OCI-M2 (cell line): ENCODE data around the gene SEMA3B.
"Not testable (repeated sequence)": the region's sequence is repeated elsewhere in the genome, so short reads cannot be mapped to it uniquely, and the experiment has no call there.

Source experiments
- DNase-seq: peaks from one replicate; lab custom pipeline; 2025; ENCODE audit not compliant: unreplicated experiment; lab: John Stamatoyannopoulos, UW

SEMA3B gene

DNA sequence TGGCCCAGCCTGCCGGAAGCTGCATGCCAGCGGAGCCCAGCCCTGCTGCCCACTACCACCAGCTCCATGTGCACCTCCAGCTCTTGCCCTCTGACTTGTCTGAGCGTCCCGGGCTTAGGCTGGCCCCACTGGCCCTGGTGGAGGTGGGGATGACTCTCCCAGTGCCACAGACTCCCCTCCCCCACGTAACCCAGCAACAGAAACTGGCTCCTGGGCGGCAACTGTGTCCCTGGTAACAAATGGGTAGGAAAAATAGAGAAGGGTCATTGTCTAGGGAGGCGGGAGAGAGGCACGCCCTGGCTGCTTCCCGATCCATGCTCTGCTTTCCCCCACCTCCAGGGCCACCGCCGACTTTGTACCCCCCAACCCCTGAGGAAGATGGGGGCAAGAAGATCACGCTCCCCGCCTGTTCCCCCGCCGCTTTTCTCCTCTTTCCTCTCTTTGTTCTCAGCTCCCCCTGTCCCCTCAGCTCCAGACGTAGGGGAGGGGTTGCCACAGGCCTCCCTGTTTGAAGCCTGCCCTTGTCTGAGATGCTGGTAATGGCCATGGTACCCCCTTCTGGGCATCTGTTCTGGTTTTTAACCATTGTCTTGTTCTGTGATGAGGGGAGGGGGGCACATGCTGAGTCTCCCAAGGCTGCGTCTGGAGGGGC, 10.8 kb upstream of the SEMA3B start:
- no peak for DNase-seq

DNA sequence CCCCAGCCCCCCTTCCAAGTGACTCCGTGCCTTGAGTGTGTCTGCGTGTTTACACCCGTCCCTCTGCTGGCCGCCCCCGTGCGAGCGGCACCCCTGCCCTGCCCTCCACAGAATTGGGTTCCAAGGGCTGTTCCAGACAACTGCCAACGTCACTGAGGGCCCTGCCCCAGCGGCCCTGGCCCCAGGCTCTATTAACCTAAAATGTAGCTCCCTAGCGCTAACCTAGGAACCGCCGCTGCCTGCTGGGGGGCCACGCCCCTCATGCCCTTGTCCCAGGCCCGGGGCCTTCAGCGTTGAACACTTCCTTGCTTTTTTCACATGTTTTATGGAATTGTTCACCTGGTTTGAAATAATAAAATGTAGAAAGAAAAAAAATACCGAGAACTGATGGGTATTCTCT, 10.0 kb upstream of the SEMA3B start:
- DNase-seq, result no peak

DNA sequence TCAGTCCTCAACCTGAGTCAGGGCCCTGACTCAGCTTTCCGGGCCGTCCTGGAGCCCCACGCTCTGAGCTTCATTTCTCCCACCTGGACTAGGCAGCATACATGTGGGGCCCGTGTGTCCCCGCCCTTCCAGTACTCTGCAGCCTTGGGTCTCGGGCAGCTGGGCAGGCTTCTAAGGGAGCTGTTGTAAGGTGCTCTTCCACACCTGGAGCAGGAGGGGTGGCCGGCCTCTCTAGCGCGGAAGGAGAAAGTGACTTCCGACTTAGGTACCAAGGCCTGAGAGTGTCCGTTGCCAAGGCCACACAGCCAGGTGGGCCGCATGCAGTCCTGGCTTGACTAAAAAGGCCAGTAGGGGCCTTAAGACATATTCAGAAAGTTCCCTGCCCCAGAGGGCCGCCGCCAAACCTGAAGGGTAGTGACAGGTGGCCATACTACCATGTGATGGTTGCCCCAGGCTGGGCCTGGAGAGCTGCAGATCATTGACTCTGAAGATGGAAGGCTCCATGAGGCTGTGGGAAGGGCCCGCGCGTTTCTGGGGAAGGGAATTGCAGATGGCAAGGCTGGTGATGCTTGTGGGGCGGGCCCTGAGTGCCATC, 9.4 kb upstream of the SEMA3B start:
- no peak for DNase-seq

DNA sequence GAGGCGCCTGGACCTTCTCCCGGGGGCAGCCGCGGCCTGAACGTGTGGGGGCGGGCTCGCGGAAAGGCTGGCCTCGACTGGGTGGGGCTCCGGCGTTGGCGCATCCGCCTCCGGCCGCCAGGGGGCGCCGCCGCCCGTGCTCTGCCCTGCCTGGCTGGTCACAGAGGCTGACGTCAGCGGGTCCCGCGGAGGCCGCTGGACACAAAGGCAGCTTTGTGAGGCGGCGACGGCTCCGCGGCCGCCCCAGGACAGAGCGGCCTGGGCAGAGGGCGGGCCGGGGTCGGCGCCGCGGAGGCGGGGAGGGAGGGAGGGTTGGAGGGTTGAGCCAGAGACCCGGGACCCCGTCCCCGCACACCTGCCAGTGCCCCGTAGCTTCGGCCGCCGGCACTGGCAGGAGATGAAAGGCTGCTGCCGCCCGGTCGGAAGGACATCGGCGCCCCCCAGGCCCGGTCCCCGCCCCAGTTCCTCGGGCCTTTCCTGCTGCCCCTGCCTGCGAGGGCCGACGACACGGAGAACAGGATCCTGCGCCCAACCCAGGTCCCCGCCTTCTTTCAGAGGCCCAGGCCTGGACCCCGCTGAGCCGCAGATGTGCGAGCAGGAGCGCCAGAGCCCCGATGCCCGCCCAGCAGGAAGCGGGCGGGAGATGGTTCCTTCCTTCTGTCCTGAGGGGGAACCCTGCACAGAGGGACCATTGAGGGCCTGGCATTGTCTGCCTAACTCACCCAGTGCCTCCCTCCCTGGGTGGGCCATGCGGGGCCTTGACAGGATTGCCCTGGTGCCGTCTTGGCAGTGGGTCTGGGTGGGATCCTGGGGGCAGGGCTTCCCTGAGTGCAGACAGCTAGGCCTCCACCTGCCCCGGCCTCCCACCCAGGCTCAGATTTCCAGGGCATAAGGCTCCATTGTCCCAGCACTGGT, 8.7 kb upstream of the SEMA3B start:
- peak; percentile 21 for DNase-seq

DNA sequence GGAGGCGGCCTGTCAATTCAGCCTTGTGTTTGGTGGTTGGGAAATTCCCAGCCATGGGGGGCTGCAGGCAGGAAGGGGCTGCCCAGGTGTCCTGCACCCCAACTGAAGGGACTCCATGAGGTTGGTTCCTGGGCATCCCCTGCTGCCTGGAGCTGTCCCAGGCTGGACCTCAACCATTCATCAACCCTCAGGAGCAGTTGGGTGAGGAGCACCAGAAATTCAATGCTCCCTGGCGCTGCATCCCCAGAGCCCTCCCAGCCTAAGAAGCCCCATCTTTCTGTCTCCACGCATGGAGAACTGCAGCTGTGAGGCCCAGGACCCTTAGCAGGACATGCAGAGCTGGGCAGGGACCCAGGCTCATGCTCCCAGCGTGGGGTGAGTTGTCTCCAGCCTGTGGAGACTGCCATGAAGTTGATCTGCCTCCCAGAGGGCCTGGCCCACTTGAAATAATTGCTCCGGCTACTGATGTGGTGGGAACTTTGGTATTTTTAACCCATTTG, 8.0 kb upstream of the SEMA3B start:
- no peak for DNase-seq

DNA sequence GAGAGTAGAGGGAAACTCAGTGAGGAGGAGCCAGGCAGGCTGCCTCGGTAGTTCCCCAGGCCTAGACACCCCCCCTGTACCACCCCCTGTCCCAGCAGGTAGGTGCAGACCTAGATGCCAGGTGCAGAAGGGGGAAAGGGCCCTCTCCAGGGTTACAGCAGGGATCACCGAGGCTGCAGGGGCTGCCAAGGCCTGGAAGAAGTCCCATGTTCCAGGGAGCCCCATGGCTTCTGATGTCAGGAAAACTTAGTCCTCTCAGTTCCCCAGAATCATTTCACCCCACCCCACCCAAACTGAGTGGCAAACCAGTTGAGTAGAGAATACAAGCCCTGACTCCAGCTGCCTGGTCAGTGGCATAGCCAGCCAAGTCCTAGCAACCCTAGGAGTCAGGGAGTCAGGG, 7.4 kb upstream of the SEMA3B start:
- no peak for DNase-seq

DNA sequence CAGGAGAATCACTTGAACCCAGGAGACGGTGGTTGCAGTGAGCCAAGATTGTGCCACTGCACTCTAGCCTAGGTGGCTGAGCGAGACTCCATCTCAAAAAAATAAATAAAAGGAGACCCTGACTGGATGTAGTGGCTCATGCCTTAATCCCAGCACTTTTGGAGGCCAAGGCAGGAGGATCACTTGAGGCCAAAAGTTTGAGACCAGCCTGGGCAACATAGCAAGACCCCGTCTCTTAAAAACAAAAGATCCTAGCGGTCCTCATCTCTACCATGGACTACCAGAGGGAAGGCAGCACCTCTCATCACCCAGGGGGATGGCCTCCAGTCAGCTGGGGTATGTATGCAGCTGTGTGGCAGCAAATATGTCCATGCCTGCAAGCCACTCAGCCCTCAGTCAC, 6.7 kb upstream of the SEMA3B start:
- not testable (repeated sequence) for DNase-seq

DNA sequence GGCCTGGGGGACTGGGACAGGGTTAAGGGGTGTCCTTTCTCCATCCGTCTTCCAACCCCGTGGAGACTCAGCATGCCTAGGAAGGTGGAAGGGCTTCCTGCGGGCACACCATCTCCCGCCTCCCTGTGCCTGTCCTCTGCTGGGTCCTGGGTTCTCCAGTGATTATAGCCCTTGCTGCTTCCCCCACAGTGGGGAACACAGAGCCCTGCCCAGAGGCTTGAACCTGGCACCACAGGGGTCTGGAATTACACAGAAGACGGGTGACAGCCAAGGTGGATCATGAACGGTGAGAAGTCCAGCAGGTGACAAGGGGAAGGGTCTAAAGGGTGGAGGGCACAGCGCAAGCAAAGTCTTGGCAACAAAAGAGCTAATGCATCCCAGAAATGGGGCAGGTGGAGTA, 6.2 kb upstream of the SEMA3B start:
- DNase-seq, result no peak

DNA sequence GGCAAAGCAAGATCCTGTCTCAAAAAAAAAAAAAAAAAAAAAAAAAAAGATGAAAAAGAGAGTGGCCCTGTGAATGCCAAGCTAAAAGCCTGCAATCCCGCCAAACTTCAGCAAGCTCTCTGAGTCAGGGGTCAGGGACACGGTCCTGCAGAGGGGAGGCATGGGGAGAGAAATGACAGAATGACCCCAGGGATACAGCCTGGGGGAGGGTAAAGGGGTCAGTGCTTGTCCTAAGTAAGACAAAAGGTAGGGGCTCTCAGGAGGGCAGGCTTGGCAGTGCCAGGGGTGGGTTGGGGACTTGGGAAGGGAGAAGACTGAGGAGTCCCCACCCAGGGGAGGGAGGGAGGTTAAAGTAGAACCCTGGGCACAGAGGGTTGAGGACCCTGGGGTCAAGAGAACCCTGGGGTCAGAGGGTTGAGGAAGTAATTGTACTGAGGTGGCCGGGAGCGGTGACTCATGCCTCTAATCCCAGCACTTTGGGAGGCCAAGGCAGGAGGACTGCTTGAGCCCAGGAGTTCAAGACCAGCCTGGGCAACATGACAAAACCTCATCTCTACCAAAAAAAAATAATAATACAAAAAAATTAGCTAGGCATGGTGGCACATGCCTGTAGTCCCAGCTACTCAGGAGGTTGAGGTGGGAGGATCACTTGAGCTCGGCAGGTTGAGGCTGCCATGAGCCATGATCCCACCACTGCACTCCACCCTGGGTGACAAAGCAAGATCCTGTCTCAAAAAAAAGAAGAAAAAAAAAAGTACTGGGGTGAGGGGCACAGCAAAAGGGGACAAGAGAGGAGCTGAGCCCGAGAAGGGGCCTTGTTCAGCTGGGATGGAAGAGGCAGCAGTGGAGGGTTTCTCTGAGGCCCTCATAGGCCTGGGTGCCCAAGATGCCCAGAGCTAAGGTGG, 5.2 kb upstream of the SEMA3B start:
- DNase-seq, result no peak

DNA sequence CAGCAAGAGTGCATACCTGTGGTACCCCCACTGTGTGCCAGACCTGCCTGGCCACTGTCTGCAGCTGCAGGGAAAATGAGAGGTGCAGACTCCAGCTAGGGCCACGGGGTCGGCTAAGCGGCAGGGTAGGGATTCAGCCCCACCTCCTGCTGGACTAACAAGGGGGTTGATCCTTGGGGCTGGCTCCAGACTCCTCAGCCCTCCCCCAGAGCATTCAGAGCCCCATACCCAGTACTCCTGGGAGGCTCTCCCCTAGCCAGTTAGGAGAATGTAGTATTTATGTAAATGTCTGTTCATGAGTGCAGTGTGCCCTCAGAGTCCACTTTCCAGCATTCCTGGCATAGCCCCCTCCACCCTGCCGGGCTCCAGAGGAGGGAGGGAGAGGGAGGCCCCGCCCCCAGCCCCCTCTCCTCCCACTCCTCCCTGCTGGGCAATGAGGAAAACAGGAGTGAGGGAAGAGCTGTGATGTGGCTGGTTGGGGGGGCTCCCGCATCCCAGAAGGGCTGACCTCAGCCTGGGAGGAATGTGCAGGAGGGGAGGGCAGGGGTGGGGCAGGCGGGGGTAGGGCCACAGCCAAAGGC, 4.5 kb upstream of the SEMA3B start:
- DNase-seq, result no peak

DNA sequence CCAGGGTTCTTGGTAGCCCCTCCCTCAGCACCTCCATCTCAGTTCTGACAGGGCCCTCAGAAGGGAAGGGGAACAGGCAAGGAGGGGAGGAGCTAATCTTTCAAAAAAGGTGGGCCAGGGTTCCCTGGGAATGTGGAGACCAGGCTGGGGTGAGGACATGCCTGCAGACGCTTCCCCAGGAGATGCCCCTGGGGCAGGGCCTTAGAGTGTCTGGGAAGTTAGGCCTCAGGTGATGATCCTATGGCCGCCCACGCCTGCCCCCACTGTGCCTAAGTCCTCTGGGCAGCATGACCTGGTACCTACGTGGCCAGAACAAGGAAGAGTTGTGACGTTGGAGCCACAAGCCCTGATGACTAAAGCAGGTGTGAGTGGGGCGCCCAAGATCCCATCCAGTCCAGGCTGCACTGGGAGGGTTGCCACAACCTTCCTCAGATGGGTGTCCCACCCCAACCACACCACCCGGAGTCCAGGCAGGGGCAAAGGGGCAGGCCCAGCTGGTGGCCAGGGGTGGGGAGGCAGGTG, 3.9 kb upstream of the SEMA3B start:
- no peak for DNase-seq

DNA sequence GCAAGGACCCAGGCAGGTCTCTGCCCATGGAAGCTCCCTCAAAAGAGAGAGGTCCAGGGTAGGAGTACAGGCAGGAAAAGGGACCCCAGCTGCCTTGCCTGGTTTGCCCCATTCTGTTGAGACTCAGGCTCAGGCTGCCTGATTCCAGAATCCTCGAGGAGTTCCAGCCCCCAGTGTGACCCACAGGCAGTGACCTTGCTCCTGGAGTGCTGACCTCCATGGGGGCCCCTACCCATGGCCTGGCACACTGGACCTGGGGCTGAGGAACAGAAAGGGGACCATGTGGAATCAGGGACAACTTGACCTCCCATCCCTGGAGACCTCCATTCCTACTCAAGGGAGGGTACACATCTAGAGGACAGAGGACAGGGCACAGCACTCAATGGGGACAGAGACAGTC, 3.4 kb upstream of the SEMA3B start:
- no peak for DNase-seq

DNA sequence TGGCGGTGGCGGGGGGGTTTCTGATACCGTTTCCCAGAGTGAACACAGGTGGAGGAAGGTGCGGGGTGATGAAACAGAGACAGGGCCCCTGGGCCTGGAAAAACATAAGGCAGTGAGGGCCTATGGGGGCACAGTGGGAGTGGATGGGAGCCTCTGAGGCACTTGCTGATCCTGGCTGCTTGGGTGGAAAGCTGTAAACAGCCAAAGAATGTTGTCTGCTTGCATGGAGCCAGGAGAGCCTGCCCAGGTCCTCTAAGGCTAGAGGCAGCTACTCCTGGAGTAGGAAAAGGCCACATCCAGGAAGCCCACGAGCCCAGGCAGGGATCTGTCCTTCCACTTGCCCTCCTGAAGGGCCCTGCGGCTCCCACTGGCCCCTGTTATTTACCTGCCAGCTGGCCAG, 2.9 kb upstream of the SEMA3B start:
- no peak for DNase-seq

DNA sequence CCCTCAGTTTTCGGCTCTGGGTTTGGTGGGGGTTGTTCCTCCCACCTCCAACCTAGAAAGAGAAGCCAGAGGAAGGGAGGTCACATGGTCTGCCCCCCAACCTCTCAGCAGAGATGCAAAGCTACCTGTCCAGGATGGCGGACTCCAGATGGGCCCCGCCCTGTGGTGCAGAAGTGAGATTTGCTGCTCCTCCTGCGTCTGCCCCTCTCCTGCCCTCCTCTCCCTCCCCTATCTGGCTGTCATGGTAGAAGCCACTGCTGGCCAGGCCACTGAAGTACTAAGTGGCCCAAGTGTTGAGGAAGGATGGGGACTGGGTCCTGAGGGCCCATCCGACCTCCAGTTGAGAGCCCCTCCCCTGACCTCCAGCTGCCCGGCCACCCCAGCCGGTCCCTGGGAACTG, 2.1 kb upstream of the SEMA3B start:
- DNase-seq, result no peak

DNA sequence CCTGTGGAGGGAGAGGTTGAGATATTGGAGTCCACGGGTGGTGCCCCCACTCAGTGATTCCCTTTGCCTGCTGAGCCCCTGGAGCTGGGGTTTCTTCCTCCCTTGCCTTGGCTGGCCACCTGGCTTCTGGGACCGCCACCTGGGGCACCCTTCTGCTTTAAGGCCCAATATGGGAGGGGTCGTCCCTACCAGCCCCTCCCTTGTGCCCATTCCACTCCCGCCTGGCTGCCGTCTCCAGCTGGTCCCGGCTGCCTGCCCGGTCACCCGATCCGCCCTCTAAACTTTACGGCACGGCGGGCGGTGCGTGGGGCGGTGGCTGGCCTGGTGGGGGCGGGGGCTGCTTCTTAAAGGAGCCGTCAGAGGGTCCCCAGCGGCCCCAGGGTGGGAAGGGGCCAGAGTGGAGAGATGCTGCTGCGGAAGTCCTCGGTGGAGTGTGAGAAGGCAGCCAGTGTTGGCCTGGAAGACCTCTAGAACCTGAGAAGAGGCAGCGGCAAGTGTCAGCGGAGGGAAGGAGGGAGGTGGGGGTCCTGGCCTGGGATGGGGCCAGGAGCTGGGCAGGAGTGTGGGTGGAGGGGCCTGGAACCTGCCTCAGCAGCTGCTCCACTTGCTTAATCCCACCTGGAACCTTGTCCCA, 1.6 kb upstream of the SEMA3B start:
- DNase-seq, result no peak

DNA sequence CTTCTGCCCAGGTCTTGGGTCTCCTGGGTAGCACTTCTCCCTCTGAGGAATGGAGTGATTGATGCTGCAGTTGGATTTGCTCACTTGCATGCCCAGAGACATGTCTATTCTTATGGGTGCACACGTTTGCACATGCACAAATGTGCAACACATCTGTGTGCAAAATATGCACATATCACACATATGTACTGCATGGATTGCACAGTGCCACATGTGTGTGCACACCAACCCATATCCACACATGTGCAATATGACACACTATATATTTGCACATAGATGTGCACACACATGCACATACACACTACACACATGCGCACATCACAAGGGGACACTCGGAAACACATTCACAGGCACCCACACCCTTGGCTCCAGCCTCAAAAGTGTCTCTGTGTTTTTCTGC, 671 bp upstream of the SEMA3B start:
- DNase-seq, result no peak

DNA sequence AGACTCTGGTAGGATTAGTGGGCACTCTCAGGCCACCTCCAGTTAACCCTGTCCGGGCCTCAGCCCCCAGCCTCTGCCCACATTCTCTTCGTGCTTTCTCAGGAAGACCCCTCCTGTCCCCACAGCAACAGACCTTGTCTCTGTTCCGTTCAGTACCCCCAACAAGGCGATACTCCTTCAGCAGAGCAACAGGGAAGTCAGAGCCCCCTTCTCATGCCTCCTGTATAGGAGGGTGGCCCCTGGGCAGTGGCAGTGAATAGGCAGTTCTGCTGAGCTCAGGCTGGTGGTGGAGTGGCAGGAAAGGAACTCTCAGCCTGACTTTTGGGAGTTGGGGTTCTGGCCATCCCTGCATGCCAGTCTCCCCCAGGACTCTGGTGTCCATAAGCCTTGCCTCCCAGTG, 513 bp downstream of the SEMA3B start:
- no peak for DNase-seq

DNA sequence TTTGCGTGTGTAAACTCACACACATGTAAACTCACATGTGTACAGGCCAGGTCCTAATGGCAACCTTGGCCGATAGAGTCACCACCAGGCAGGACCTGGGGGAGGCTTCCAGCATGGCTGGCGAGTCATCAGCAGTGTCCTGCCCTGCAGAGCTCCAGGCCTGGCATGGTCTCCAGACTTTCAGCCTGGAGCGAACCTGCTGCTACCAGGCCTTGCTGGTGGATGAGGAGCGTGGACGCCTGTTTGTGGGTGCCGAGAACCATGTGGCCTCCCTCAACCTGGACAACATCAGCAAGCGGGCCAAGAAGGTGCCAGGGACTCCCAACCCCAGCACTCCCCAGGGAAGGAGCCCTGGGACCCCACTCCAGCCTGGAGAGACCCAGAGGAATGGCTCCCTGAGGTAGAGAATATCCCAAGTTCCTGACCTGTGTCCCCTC, 1.0 kb downstream of the SEMA3B start:
- no peak for DNase-seq

DNA sequence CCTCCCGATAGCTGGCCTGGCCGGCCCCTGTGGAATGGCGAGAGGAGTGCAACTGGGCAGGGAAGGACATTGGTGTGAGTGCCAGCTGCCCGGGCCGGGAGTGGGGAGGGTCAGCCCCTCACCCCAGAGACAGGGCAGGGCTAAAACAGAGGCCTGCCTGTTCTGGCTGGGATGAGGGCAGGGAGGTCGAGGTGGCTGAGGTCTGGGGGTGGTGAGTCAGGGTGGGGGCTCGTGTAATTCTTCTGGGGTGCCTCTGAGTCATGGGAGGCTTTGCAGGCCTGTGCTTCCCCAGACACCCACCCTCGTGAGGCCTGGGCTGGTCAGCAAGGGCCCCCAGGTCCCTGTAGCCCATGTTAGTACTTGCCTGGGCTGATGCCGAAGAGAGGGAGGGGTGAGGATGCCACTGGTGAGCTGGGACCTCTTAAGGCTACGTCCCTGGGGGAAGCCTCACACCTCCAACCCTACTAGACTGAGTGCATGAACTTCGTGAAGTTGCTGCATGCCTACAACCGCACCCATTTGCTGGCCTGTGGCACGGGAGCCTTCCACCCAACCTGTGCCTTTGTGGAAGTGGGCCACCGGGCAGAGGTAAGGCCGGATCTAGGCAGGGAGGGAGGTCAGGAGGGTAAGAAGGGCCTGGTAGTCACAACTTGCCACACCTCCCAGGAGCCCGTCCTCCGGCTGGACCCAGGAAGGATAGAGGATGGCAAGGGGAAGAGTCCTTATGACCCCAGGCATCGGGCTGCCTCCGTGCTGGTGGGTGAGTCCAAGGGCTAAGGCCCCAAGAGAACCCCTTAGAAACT, 1.7 kb downstream of the SEMA3B start:
- DNase-seq, result no peak
